HEK293 (cell line): ENCODE measurements around the gene DOCK3.

Experiments
- CTCF ChIA-PET: fragments of 350-600 bp; formaldehyde crosslinking; extraction: SDS; loops from one replicate; lab custom pipeline; 2021; ENCODE audit warnings: antibody characterized with exemption; lab: Yijun Ruan, JAX
- POLR2A ChIA-PET: fragments of 300-600 bp; formaldehyde crosslinking; extraction: SDS; loops from one replicate; lab custom pipeline; 2020; ENCODE audit warnings: antibody characterized with exemption, inconsistent platforms; lab: Yijun Ruan, JAX
- H3K27ac ChIP-seq: fragments of 200-500 bp; sonication (Bioruptor generic); 2 replicates; pipeline ENCODE4 v1.5.1; 2014; ENCODE audit warnings: low read depth, low read length, control low read depth, inconsistent platforms; ENCODE audit errors: extremely low read depth
- H3K36me3 ChIP-seq, 2 experiments: fragments of 200-500 bp in 1 of 2; sonication (Bioruptor generic) in 1 of 2; 1 replicate in 1 of 2; 2 replicates in 1 of 2; pipeline ENCODE4 v1.5.1; 2014 to 2017; ENCODE audit warnings: inconsistent platforms in 2 of 2, low read length in 2 of 2; ENCODE audit not compliant: control insufficient read depth in 2 of 2, insufficient read depth in 1 of 2
- H3K4me1 ChIP-seq: fragments of 200-500 bp; sonication (Bioruptor generic); 2 replicates; pipeline ENCODE4 v1.5.1; 2014; ENCODE audit warnings: mild to moderate bottlenecking, low read length, inconsistent platforms; ENCODE audit not compliant: control insufficient read depth, insufficient read depth
- H3K4me3 ChIP-seq: 2 replicates; pipeline ENCODE4 v1.5.1; 2011; ENCODE audit warnings: low read depth, mild to moderate bottlenecking, control low read depth, low read length, moderate library complexity
- H3K9me3 ChIP-seq: fragments of 200-500 bp; sonication (Bioruptor generic); 2 replicates; pipeline ENCODE4 v1.5.1; 2014; ENCODE audit warnings: low read depth, low read length, inconsistent platforms; ENCODE audit not compliant: control insufficient read depth, insufficient read depth
- ATF2 ChIP-seq: fragments of 450-650 bp; formaldehyde crosslinking; IDR thresholded peaks from 2 replicates; pipeline ENCODE4 v1.5.1; 2016; ENCODE audit warnings: missing biosample characterization, missing genetic modification characterization, low read depth
- CTCF ChIP-seq: fragments of 450-650 bp; formaldehyde crosslinking; IDR thresholded peaks from 2 replicates; pipeline ENCODE4 v1.5.1; 2016; ENCODE audit warnings: missing biosample characterization, missing genetic modification characterization
- IKZF3 ChIP-seq: fragments of 450-650 bp; IDR thresholded peaks from 2 replicates; pipeline ENCODE4 v1.5.0; 2018; ENCODE audit warnings: missing biosample characterization, mild to moderate bottlenecking, missing genetic modification characterization, moderate library complexity
- KLF9 ChIP-seq: fragments of 450-650 bp; formaldehyde crosslinking; IDR thresholded peaks from 2 replicates; pipeline ENCODE4 v1.5.1; 2016; ENCODE audit warnings: missing biosample characterization, missing genetic modification characterization, low read depth
- ZBTB1 ChIP-seq: fragments of 450-650 bp; formaldehyde crosslinking; IDR thresholded peaks from 2 replicates; pipeline ENCODE4 v1.5.1; 2016; ENCODE audit warnings: missing biosample characterization, missing genetic modification characterization
- ZNF121 ChIP-seq: fragments of 450-650 bp; formaldehyde crosslinking; IDR thresholded peaks from 2 replicates; pipeline ENCODE4 v1.5.1; 2016; ENCODE audit warnings: missing biosample characterization, missing genetic modification characterization
- ZNF155 ChIP-seq: fragments of 450-650 bp; formaldehyde crosslinking; IDR thresholded peaks from 2 replicates; pipeline ENCODE4 v1.5.1; 2016; ENCODE audit warnings: missing biosample characterization, missing genetic modification characterization
- ZNF335 ChIP-seq: fragments of 450-650 bp; formaldehyde crosslinking; conservative IDR thresholded peaks from 2 replicates; pipeline ENCODE4 v1.5.1; 2016; ENCODE audit warnings: missing biosample characterization, missing genetic modification characterization
- ZNF530 ChIP-seq: fragments of 450-650 bp; formaldehyde crosslinking; IDR thresholded peaks from 2 replicates; pipeline ENCODE4 v1.5.1; 2016; ENCODE audit warnings: low read depth, missing biosample characterization, missing genetic modification characterization
- ZNF654 ChIP-seq: fragments of 450-650 bp; formaldehyde crosslinking; IDR thresholded peaks from 2 replicates; pipeline ENCODE4 v1.5.1; 2016; ENCODE audit warnings: low read depth, missing biosample characterization, missing genetic modification characterization
- ZNF76 ChIP-seq: fragments of 450-650 bp; formaldehyde crosslinking; IDR thresholded peaks from 2 replicates; pipeline ENCODE4; 2016; ENCODE audit warnings: low read depth, missing biosample characterization, missing genetic modification characterization, borderline replicate concordance
- TF ChIP-seq, protein P1 (sequence below): fragments of 450-650 bp; formaldehyde crosslinking; IDR thresholded peaks from 2 replicates; pipeline ENCODE4 v1.5.1; 2017; ENCODE audit warnings: missing biosample characterization, mild to moderate bottlenecking, missing genetic modification characterization, moderate library complexity
- TF ChIP-seq, protein P2 (sequence below): fragments of 450-650 bp; formaldehyde crosslinking; IDR thresholded peaks from 2 replicates; pipeline ENCODE4 v1.5.1; 2016; ENCODE audit warnings: missing biosample characterization, missing genetic modification characterization

Gene DOCK3

DNA sequence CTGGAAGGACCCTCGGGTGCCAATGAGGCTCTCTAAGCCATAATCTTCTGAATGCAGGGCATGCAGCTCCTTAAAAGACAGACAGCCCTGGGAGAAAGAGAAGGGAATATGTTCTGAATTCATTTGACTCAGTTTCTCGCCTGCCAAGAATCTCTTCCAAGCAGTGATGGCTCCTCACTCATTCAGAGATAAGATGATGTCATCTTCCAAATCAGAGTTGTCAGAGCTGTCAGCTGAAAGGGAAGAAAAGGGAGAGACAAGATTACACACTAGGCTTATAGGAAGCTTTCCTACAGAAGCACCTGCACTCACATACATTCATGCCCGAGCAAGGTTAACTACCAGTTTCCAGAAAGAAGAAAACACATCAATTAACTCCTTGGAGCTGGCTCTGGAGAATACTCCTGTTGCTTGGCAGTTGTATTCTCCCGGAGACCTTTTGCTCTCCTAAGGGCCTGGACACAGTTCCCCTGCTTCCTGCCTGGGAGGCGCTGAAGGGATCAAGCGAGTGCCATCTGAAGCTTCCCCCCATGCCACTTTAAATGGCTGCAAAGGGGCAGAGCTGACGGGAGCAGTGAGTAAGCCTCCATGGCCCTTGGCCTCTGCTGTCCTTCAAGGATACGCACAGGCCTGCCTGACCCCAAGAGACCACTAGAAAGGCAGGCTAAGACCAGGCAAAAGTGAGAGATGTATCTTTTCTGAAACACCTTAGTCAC, 724.0 kb downstream of the DOCK3 start:
- H3K9me3 ChIP-seq: no peaks in the 10 kb centered on the region
- H3K4me1 ChIP-seq: no peaks in the 10 kb centered on the region
- TF ChIP-seq, protein P1, sequence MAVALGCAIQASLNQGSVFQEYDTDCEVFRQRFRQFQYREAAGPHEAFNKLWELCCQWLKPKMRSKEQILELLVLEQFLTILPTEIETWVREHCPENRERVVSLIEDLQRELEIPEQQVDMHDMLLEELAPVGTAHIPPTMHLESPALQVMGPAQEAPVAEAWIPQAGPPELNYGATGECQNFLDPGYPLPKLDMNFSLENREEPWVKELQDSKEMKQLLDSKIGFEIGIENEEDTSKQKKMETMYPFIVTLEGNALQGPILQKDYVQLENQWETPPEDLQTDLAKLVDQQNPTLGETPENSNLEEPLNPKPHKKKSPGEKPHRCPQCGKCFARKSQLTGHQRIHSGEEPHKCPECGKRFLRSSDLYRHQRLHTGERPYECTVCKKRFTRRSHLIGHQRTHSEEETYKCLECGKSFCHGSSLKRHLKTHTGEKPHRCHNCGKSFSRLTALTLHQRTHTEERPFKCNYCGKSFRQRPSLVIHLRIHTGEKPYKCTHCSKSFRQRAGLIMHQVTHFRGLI (tag by site-specific recombination): no peak
- TF ChIP-seq ATF2 (tag by site-specific recombination): peak; percentile 85
- H3K27ac ChIP-seq: no peak overlapping the region
- peaks cover 0 to 86% of the 10 kb centered on the region in 2 experiments; a peak in 2 of 3 replicates for H3K36me3 ChIP-seq
- CTCF ChIA-PET: interaction anchor here (0.5 to 0.8 kb wide), 2 partner anchors 9 to 36 kb away, joined by 3 to 4 read pairs; no protein-coding TSS in a partner anchor
- H3K4me3 ChIP-seq: no peak overlapping the region
- POLR2A ChIA-PET: interaction anchor here (0.6 to 2.2 kb wide), 2 partner anchors 14 to 93 kb away, joined by 3 to 7 read pairs; partner anchors contain the start of gene MANF

- CTCF ChIA-PET: no interaction called here
- POLR2A ChIA-PET: no interaction called here
Measured at GRCh38 chr3:51400166-51400565, 725.4 kb downstream of the DOCK3 start.

GRCh38 chr3:51401735-51402134, 727.0 kb downstream of the DOCK3 start:
- Histone ChIP-seq H3K36me3 (peaks cover 0 to 70% of the 10 kb centered on the region in 2 experiments; a peak in 2 of 3 replicates), H3K4me1 (no peaks in the 10 kb centered on the region), H3K27ac (no peak overlapping the region), H3K4me3 (no peak overlapping the region)
- CTCF ChIA-PET: interaction anchor here (0.6 kb wide), 1 partner anchor 13 kb away, joined by 3 read pairs; no protein-coding TSS in a partner anchor
- POLR2A ChIA-PET: no interaction called here
- no peak for TF ChIP-seq ZNF76 (tag by site-specific recombination)
- TF ChIP-seq CTCF: no peak
- no peak for TF ChIP-seq ZNF654 (tag by site-specific recombination)
- no peak for TF ChIP-seq KLF9
- TF ChIP-seq ZBTB1 (tag by site-specific recombination): no peak
- TF ChIP-seq ZNF335: no peak
- no peak for TF ChIP-seq ZNF530 (tag by site-specific recombination)
- TF ChIP-seq, all 188 proteins: peak for 0
- H3K9me3 ChIP-seq: no peaks in the 10 kb centered on the region

More at GRCh38 chr3:51400166-51400565, 725.4 kb downstream of the DOCK3 start:
- Histone ChIP-seq H3K4me3 (no peak overlapping the region), H3K36me3 (peaks cover 0 to 78% of the 10 kb centered on the region in 2 experiments; a peak in 2 of 3 replicates), H3K4me1 (no peaks in the 10 kb centered on the region), H3K9me3 (no peaks in the 10 kb centered on the region), H3K27ac (no peak overlapping the region)
- no peak for TF ChIP-seq ZNF121 (tag by site-specific recombination)
- TF ChIP-seq ZNF155 (tag by site-specific recombination): no peak

- Histone ChIP-seq H3K9me3 (no peaks in the 10 kb centered on the region), H3K36me3 (peaks cover 0 to 57% of the 10 kb centered on the region in 2 experiments; a peak in 2 of 3 replicates), H3K4me1 (no peaks in the 10 kb centered on the region), H3K4me3 (no peak overlapping the region), H3K27ac (no peak overlapping the region)
- TF ChIP-seq, protein P2, sequence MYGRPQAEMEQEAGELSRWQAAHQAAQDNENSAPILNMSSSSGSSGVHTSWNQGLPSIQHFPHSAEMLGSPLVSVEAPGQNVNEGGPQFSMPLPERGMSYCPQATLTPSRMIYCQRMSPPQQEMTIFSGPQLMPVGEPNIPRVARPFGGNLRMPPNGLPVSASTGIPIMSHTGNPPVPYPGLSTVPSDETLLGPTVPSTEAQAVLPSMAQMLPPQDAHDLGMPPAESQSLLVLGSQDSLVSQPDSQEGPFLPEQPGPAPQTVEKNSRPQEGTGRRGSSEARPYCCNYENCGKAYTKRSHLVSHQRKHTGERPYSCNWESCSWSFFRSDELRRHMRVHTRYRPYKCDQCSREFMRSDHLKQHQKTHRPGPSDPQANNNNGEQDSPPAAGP: no peak
- no peak for TF ChIP-seq IKZF3 (tag by site-specific recombination)
- ChIA-PET CTCF (interaction anchor here (0.6 kb wide), 1 partner anchor 831 kb away, joined by 3 read pairs; no protein-coding TSS in a partner anchor), POLR2A (no interaction called here)
Measured at GRCh38 chr3:51403675-51404074, 728.9 kb downstream of the DOCK3 start.
